BE2C (cell line): ENCODE measurements around the gene RNU2-63P.
"Not testable (repeated sequence)": the region's sequence is repeated elsewhere in the genome, so short reads cannot be mapped to it uniquely, and the experiment has no call there.

Experiments used
- DNase-seq: peaks from one replicate; pipeline ENCODE4 v3.0.0-alpha.2; 2020
- H3K27me3 ChIP-seq: fragments of 250-450 bp; sonication (Bioruptor Pico); 2 replicates; pipeline ENCODE4 v1.5.1; 2020; ENCODE audit warnings: mild to moderate bottlenecking
- H3K36me3 ChIP-seq: fragments of 250-450 bp; sonication (Bioruptor Pico); 2 replicates; pipeline ENCODE4 v1.5.1; 2020; ENCODE audit warnings: mild to moderate bottlenecking
- H3K4me1 ChIP-seq: fragments of 250-450 bp; sonication (Bioruptor Pico); 2 replicates; pipeline ENCODE4 v1.5.1; 2020
- H3K4me3 ChIP-seq: 2 replicates; pipeline ENCODE4 v1.5.1; 2011; ENCODE audit warnings: low read depth, low read length
- H3K9me3 ChIP-seq: fragments of 250-450 bp; sonication (Bioruptor Pico); 2 replicates; pipeline ENCODE4 v1.5.1; 2020
- TF ChIP-seq, protein P1 (sequence below): IDR thresholded peaks from 2 replicates; pipeline ENCODE4 v1.5.1; 2012; ENCODE audit warnings: mild to moderate bottlenecking, low read depth, low read length

RNU2-63P gene

DNA sequence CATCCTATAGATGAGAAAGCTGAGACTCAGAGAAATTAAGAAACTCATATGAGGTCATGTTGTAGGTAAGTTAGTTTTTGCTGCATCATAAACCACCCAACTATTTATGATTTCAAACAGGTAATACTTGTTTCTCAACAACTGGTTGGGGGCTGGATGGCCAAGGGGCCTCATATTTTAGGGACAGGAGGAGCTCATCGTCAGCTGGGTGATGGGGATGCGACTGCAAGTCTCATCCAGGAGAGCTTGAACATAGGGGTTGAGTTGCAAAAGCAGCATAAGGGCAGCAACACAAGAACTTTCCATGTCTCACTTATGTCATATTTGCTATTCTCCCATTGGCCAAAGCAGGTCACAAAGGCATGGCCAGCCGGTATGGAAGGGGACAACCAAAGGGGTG lies 3.6 kb upstream of the RNU2-63P start:
- Histone ChIP-seq H3K4me1 (no peaks in the 10 kb centered on the region), H3K27me3 (no peaks in the 10 kb centered on the region), H3K4me3 (no peak overlapping the region), H3K9me3 (no peaks in the 10 kb centered on the region), H3K36me3 (no peaks in the 10 kb centered on the region)
- no peak for DNase-seq
- TF ChIP-seq, protein P1, sequence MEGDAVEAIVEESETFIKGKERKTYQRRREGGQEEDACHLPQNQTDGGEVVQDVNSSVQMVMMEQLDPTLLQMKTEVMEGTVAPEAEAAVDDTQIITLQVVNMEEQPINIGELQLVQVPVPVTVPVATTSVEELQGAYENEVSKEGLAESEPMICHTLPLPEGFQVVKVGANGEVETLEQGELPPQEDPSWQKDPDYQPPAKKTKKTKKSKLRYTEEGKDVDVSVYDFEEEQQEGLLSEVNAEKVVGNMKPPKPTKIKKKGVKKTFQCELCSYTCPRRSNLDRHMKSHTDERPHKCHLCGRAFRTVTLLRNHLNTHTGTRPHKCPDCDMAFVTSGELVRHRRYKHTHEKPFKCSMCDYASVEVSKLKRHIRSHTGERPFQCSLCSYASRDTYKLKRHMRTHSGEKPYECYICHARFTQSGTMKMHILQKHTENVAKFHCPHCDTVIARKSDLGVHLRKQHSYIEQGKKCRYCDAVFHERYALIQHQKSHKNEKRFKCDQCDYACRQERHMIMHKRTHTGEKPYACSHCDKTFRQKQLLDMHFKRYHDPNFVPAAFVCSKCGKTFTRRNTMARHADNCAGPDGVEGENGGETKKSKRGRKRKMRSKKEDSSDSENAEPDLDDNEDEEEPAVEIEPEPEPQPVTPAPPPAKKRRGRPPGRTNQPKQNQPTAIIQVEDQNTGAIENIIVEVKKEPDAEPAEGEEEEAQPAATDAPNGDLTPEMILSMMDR: no peak

DNA sequence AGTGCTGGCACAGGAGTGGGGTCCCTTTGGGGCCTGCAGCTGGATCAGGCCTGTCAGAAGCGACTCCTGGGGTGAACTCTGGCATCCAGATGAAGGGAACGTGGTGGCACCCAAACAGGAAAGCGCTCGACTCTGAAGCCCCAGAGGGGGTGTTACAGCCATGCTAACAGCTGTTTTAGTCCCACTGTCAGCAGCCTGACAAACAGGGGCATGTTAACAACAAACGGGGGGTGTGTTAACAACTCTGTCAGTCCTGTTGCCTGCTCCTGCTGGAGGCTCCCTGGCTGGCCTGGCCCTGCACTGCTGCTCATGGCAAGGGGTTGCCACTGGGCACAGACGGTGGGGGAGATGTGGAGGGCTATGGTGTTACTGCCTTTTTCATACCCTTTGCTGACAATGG lies 2.6 kb upstream of the RNU2-63P start:
- TF ChIP-seq, protein P1: no peak
- no peaks in the 10 kb centered on the region for H3K4me1 ChIP-seq
- no peaks in the 10 kb centered on the region for H3K27me3 ChIP-seq
- DNase-seq: no peak
- no peaks in the 10 kb centered on the region for H3K36me3 ChIP-seq
- no peak overlapping the region for H3K4me3 ChIP-seq
- H3K9me3 ChIP-seq: no peaks in the 10 kb centered on the region

DNA sequence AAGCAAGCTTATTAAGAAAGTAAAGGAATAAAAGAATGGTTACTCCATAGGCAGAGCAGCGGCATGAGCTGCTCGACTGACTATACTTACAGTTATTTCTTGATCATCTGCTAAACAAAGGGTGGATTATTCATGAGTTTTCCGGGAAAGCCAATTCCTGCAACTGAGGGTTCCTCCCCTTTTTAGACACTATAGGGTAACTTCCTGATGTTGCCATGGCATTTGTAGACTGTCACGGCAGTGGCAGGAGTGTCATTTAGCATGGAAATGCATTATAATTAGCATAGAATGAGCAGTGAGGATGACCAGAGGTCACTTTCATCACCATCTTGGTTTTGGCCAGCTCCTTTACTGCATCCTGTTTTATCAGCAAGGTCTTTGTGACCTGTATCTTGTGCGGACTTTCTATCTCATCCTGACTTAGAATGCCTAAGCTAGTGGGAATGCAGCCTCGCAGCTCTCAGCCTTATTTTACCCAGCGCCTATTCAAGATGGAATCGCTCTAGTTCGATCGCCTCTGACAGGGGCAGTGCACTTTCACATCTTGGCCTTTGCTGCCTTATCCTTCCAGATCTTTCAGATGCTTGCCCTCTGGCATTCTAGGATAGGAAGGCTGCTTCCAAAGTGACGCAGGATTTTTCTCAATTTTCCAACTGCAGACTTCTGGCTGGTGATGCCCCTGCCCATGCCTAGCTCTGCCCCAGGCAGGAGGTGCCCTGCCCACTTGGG lies 1.9 kb upstream of the RNU2-63P start:
- DNase-seq, H3K4me1 ChIP-seq, H3K9me3 ChIP-seq, H3K27me3 ChIP-seq, H3K4me3 ChIP-seq, H3K36me3 ChIP-seq: not testable (repeated sequence)

DNA sequence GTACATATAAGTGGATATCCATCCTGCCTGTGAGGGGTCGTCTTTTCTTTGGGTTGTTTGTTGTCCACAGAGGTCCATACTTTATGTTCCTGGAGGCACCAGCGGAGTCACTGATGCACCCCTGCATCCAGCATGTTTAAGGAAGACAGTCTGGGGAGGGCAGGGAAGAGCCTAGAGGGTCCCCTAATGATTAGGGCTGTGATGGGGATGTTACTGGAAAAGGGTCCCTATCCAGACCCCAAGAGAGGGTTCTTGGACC lies 1.4 kb upstream of the RNU2-63P start:
- H3K9me3 ChIP-seq, DNase-seq, H3K27me3 ChIP-seq, H3K4me1 ChIP-seq, H3K4me3 ChIP-seq, H3K36me3 ChIP-seq: not testable (repeated sequence)

DNA sequence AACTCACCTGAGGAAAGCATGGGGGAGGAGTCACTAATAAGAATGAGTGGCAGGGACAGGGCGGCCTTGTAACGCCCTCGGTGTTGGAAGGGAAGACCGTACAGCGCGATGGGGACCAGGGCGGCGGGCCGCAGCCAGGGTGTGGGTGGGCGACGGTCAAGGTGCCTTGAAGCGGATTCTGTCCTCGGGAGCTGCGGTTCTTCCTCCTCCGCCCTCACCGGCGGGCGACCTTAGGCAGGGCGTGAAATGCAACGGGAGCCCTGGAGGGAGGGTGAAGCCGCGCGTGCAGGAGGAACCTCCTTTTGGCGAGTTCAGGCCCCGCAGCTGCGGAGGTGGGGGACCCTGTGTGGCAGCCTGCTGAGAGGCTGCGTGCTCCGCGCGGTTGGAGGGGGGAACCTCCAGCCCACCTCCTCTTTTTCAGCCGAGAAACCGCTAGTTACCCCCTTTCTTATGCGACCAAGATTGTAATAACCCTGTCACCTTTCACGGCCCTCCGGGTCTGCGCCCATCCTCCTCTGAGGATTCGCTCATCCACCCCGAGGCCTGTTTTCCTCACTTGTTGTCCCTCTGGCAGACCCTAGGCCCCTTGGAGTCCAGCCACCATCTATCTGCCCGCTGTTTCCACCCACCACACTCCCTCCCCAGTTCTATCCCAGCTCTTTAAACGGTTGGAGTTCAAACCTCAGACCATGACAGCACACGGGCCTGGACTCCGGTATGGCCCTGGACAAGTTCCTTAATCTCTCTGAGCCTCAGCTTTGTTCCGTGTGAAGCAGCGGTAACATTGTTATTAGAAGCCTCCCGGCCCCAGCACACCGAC lies 823 bp upstream of the RNU2-63P start:
- Histone ChIP-seq H3K36me3 (no peaks in the 10 kb centered on the region), H3K4me1 (no peaks in the 10 kb centered on the region), H3K27me3 (no peaks in the 10 kb centered on the region), H3K4me3 (peak overlapping the region; percentile 76), H3K9me3 (no peaks in the 10 kb centered on the region)
- DNase-seq: no peak
- TF ChIP-seq, protein P1: no peak

DNA sequence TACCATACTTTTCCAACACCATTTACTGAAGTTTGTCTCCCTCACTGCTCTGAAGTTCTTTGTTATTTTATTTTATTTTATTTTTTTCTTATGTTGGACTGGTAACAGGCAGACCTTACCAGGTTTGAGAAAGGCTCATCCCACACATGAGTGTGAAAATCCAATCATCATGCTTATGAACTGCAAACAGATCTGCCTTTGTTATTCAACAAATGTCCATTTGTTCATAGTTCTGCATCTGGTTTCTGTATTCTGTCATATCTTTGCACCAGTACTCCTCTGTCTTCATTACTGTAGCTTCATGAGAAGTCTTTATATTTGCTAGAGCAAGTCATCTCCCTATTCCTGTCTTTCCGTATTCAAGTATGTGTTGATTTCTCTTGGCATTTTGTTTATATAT lies 5.3 kb downstream of the RNU2-63P start:
- H3K36me3 ChIP-seq: no peaks in the 10 kb centered on the region
- H3K4me1 ChIP-seq: no peaks in the 10 kb centered on the region
- no peaks in the 10 kb centered on the region for H3K9me3 ChIP-seq
- no peaks in the 10 kb centered on the region for H3K27me3 ChIP-seq
- TF ChIP-seq, protein P1: no peak
- DNase-seq: no peak
- H3K4me3 ChIP-seq: no peak overlapping the region

DNA sequence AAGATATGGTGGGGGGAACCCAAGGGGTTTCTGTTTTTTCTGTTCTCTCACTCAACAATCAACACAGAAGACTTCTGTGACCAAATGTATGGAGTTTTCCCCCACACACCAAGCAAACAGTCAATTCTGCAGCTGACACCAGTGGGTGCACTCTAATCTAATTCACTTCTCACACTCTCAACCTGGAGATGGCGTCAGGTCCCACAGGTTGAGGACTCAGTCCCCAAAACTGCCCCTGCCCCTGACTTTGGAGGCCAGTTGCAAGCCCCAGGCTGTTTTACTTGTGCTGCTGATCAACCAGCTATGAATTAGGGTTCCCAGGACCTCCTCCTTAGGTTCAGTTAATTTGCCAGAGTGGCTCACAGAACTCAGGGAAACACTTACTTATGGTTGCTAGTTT lies 6.2 kb downstream of the RNU2-63P start:
- TF ChIP-seq, protein P1: no peak
- Histone ChIP-seq H3K36me3 (no peaks in the 10 kb centered on the region), H3K4me3 (no peak overlapping the region), H3K27me3 (no peaks in the 10 kb centered on the region), H3K9me3 (no peaks in the 10 kb centered on the region), H3K4me1 (no peaks in the 10 kb centered on the region)
- no peak for DNase-seq
